GM21360 (cell line): ENCODE data around the gene FREY1.
"Not testable (repeated sequence)": the region's sequence is repeated elsewhere in the genome, so short reads cannot be mapped to it uniquely, and the experiment has no call there.

ENCODE experiments used
- ATAC-seq: cut with Tn5 transposase; IDR thresholded peaks from one replicate; pipeline ENCODE4 v1.9.1; 2021; ENCODE audit warnings: mild to moderate bottlenecking, moderate library complexity; ENCODE audit not compliant: unreplicated experiment

Gene FREY1

DNA sequence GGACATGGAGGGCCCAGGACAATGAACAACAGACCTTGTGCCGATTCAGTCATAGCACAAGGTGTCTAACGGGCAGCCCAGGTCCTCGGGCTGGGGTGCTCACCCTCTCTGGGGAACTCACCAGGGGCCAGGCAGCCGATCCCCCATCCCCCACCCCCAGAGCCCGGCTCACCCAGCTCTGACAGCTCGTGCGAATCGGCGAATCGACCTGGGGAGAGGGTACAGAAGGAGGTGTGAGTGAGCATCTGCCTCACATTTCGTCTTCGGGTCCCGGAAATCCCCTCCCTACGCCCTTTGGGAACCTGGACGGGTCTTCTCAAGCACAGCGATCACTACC lies 10.2 kb upstream of the FREY1 start:
- peak; percentile 0 for ATAC-seq

DNA sequence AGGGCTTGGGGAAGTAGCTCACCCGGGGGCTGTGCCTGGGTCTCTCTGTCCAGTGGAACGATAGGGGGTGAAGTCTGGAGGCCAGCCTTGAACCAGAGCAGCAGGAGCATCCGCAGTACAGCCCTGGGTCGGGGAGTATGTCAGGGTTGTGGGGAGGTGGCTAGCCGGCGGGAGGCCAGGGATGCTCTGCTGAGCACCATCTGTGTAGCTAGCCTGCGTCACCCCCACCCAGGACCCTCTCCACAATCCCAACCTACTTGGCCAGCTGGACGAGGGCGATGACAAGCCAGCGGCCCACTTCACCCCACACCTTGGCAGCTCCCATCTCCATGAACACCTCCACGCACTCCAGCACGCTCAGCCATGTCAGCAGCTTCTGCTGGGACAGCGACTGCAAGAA lies 8.4 kb upstream of the FREY1 start:
- ATAC-seq = no peak

DNA sequence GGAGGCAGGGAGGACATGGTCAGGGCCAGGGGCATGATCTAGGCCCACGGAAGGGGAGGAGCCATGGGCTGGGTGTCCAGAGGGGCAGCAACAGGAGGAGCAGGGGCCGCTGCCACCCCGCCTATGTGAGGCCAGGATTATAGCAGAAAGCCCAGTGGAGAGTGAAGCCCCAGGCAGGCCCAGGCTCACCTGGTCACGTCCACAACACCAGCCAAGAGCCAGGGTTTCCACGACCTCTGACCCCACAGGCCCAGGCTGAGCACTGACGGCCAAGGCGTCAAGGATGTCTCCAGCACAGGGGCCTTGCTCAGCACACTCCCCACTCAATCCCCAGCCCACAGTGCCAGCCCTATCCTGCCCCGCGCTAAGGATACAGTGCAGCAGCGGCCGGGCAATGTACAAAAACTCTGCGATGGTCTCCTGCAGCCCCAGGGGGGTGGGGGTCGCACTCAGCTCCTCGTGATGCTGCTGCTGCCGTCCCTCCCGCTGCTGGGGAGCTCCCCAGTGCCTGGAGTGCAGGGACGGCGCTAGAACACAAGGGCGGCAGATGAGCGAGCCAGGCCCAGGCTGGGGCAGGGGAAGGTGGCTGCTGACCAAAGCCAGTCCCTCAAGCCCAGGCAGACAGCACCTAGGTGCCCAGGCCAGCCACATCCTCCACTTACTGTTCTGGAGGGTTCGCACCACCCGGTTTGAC lies 7.0 kb upstream of the FREY1 start:
- no peak for ATAC-seq

DNA sequence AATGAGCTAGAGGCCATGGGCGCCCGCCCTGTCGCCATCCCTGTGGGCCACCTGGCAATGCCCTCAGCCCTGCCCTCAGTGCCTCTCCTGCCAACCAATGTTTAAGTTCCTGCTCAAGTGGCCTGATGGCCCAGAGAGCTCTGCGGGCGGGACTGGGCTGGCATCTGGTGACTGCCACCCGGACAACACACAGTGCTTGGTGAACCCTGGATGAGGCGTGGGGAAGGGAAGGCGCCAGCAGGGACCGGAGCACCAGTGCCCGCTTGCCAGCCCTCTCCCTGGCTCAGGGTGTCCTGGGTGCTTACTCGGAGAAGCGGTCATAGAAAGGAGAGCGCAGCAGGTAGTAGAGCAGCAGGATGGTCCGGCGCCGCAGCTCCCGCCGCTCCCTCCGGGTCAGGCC lies 6.4 kb upstream of the FREY1 start:
- no peak for ATAC-seq

DNA sequence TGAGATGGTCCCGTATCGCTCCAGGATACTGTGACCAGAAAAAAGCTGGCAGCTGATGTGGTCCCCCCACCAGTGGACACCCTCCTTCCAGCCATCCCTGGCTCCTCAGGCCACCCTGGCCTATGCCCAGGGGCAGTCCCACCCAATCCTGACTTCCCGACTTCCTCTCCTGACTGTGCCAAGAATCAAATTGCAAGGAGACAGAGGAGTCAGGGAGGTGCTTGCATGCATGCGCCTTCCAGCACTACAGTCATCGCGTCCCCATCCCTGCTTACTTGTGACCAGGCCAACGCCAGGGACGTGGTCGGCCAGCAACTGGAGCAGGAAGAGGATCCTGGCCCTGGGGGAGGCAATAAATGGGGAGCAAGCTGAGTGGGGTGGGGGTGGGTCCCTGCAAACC lies 3.6 kb upstream of the FREY1 start:
- ATAC-seq = no peak

DNA sequence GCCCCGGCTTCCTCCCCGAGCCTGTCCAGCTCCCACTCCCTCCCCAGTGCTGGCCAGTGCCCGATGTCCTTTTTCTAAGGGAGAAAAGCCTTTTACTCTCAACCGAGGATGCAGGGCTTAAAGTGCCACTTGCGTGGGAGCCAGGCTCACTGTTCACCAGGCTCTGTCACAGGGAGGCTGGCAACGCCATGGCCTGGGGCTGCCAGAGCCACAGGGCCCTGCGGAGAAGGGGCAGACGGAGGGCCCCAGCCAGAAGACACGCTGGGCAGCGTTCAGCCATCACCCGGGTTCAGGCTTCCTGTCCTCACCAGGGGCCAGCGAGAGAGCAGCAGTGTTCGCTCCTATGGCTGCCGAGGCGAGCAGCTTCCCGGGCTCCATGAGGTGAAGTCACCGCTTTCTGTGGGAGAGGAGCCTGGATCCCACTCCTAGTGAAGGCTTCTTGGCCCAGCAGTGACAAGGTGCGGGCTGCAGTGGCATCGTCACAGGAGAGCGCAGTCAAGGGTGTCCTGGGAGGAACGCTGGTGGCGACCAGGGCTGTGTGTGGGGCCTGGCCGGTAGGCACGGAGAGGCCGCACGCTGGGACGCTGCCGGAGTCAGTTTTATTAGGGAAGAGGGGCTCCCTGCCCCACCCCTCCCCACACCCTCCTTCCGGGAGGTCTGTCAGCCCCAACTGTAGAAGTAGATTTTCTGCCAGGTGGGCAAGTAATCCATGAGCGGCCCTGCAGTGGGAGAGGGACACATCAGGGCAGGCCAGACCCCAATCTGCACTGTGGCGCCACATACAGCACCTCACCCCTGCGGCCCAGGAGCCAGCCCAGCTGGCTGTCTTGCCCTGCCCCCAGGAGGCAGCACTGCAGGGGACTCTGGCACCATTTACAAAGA lies 2.8 kb upstream of the FREY1 start:
- no peak for ATAC-seq

DNA sequence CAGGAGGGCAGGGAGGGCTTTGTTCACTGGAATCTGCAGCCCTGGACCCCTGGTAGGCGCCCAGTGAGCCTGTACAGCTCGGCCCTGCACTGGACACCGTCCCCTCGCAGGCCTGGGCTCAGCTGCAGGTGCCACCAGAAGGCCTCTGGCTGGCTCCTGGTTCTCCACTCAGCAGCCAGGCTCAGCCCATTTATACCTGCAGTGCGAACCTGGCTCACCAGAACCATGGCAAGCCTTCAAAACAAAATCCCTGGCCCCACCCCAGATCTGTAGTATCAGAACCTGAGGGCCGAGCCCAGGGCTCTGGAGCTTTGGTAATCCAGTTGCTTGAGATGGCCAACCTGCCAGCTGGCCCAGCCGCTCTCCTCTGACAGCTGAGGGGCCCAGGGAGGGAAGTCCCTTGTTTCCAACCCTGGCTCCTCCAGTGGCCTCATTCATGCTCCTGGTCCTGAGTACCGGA lies 870 bp upstream of the FREY1 start:
- ATAC-seq = no peak

DNA sequence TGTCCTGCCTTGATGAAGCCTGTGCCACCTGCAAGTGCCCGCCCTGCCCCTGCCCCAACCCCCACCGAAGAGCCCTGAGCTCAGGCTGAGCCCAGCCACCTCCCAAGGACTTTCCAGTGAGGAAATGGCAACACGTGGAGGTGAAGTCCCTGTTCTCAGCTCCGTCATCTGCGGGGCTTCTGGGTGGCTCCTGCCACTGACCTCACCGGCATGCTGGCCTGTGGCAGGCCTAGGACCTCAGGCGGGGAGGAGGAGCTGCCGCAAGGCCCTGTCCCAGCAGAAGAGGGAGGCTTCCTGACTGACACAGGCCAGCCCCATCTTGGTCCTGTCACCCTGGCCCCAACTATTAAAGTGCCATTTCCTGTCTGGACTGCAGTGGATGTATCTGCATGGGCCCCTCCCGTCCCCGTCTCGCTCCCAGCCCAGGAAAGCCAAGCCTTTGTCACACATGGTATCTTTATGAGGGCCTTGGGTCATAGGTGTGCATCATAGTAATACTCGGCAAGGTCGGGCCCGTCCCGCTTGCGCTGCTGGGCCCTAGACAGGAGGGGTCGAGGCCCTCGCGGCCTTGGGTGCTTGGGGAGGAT lies 882 bp downstream of the FREY1 start:
- no peak for ATAC-seq

DNA sequence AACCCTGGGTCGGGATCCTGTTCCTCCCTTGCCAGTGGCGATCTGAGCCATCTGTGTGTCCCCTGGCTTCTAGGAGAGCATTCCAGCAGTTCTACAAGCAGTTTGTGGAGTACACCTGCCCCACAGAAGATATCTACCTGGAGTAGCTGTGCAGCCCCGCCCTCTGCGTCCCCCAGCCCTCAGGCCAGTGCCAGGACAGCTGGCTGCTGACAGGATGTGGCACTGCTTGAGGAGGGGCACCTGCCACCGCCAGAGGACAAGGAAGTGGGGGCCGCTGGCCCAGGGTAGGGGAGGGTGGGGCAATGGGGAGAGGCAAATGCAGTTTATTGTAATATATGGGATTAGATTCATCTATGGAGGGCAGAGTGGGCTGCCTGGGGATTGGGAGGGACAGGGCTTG lies 1.5 kb downstream of the FREY1 start:
- not testable (repeated sequence) for ATAC-seq

DNA sequence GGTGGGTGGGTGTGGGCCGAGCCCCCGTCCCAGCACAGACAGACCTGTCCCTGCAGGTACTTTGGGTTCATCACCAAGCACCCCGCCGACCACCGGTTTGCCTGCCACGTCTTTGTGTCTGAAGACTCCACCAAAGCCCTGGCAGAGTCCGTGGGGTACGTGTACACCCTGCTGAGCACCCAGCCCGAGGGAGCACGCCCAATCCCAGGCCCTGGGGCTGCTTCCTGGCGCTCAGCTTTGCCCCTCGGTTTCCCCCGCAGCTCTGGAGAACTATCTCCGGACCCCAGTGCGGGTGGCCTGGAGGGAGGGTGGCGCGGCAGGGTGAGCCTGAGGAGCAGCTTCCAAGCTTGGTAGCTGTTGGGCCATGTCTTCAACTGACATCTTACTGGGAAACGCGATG lies 2.0 kb downstream of the FREY1 start:
- no peak for ATAC-seq

DNA sequence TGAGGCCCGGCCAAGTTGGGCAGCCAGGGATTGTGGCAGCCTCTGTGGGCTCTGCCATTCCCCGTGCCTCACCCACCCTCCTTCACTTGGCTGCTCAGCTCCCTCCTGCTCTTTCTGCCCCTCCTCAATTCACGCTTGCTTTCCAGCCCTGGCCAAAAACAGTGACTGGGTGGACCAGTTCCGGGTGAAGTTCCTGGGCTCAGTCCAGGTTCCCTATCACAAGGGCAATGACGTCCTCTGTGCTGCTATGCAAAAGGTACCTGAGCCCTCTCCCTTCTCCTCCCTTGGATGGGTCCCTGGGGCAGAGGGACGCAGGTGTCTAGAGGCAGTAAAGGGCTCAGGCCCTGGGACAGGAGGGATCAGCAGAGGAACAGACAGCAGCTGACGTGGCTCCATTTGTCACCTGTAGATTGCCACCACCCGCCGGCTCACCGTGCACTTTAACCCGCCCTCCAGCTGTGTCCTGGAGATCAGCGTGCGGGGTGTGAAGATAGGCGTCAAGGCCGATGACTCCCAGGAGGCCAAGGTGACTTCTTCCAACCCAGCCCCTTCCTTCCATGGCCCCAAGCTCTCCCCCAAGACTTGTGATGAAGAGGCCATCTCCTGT lies 2.7 kb downstream of the FREY1 start:
- ATAC-seq = no peak

DNA sequence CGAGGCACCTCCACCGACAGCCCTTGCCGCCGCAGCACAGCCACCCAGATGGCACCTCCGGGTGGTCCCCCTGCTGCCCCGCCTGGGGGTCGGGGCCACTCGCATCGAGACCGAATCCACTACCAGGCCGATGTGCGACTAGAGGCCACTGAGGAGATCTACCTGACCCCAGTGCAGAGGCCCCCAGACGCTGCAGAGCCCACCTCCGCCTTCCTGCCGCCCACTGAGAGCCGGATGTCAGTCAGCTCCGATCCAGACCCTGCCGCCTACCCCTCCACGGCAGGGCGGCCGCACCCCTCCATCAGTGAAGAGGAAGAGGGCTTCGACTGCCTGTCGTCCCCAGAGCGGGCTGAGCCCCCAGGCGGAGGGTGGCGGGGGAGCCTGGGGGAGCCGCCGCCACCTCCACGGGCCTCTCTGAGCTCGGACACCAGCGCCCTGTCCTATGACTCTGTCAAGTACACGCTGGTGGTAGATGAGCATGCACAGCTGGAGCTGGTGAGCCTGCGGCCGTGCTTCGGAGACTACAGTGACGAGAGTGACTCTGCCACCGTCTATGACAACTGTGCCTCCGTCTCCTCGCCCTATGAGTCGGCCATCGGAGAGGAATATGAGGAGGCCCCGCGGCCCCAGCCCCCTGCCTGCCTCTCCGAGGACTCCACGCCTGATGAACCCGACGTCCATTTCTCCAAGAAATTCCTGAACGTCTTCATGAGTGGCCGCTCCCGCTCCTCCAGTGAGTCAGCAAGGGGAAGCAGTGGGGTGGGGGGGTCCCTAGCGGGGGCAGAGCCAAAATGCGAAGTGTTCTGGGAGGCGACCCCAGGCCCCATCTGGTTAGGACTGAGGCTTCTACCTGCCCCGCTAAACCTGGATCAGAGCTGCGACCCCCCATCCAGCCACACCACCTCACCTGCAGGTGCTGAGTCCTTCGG lies 4.4 kb downstream of the FREY1 start:
- no peak for ATAC-seq

DNA sequence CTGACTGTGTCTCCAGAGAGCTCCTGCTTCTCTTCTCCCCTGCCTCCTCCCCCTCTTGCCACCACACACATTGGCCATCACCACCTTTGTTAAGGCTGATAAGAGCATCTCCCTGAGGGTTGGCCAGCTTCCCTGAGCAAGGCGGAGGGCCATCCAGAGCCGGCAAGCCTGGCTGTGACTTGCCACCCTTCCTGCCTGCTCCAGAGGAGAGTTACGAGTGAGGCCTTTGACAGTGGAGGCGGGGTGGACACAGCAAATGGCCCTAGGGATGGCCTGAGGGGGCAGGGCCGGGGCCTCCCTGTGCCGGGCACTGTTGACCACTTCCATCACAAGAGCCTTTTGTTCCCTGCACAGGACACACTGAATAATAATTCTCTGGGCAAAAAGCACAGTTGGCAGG lies 5.4 kb downstream of the FREY1 start:
- no peak for ATAC-seq

DNA sequence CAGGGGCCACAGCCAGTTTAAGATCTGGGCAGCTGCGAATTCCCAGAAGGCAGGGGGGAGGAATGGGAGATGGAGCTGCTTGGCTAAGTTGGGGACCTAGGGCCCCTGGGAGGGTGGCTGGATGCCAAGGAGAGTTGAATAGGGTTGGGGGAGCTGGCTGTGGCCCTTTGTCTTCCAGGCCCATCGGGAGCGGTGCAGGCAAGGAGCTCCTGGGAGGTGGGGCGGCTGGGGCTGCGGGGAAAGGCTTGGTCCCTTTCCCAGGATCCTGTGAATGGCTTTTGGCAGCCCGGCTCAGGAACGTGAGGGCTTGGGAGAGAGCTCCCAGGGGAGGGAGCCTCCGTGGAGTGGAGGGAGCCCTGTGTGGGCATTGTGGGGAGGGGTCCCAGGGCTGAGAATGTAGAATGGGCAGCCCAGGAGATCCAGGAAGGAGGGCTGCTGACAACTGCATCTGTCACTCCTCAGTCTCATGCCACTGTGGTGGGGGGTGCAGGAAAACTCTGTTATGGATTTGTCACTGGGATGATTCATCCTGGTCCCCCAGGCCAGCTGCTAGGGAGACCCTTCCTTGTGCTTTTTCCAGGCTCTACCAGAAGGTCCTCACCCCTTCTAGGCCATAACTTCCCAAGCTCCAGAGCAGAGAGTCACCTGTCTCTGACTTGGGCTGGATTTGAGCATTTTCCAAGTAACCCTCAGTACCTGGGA lies 6.0 kb downstream of the FREY1 start:
- no peak for ATAC-seq

DNA sequence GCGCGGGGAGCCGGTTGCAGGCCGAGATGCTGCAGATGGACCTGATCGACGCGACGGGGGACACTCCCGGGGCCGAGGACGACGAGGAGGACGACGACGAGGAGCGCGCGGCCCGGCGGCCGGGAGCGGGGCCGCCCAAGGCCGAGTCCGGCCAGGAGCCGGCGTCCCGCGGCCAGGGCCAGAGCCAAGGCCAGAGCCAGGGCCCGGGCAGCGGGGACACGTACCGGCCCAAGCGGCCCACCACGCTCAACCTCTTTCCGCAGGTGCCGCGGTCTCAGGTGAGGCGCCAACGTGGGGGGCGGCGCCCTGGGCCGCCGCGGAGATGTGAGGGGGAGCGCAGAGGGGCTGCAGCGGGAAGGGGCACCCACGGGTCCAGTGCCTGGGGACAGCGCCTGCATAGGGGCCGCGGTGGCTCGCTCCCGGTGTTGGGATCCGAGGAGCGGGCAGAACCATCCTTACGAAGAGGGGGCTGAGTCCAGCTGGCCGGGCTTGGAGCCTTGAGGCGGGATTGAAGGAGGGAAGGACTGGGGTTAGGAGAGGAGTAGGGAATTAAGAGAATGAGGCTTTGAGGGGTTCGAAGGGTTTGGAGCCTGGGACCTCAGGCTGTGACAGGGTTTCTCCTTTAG lies 6.8 kb downstream of the FREY1 start:
- ATAC-seq = not testable (repeated sequence)

DNA sequence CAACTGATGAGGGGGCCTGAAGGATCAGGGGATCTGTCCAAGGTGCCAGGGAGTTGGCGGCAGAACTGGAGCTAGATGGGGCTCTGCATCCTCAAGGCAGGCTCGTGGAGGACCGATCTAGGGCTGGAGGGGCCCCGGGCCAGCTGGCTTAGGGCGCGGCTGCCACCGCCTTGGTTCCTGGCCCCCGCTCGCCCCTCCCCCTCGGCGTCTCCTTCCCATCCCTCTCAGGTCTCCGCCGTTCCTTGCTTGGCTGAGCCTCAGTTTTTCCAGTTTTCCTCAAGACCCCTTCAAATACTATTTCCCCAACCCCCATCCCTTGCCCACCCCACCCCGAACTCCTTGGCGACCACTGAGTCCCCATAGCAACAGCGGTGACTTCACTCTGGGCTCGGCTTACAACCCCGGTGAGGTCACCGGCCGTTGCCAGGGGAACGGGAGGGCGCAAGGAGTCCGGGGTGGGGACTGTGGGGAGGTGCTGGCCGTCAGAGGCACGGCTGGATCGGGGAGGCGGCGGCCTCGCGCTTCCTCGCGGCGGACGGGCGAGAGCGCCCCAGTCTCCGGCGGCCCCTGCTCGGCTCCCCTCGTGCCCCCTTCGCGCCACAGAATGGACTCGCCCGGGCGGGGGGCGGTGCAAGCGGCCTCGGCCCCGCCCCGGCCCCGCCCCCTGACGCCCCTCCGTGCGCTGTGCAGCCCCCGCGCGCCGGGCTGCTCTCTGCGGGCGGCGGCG lies 7.5 kb downstream of the FREY1 start:
- ATAC-seq = peak; percentile 56

DNA sequence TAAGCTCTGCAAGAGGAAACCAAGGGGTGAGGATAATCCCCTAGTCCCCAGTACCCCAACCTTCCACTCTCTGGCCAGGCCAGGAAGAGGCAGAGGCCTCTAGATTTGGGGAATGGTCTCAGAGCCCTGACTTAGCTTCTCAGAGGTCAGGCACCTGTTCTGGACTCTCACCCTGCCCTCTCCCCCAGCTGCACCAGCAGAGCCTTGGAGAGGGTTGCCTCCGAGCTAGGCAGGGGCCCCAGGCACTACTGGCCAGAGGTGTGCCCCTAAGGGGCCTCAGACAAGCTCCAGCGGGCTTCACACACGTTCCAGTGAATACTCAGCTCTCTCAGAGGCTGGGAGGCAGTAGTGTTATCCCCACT lies 8.0 kb downstream of the FREY1 start:
- no peak for ATAC-seq

DNA sequence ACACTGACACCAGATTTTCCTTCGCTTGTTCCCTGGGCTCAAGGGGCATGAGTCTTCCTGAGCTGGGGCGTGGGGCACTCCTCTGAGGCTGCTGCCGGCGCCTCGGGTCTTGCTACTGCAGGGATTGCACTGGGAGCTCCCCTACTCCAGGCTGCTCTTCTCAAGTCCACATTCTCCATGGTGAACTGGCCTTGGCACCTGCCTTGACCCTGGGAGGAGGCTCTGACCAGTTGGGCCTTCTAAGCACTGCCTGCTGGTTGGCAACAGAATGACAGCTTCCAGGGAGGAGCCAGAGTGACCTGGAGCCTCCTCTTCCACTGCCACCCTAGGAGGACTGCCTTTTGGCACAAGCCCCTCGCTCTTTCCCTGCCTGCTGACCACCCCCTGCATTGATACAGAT lies 9.5 kb downstream of the FREY1 start:
- ATAC-seq = no peak

DNA sequence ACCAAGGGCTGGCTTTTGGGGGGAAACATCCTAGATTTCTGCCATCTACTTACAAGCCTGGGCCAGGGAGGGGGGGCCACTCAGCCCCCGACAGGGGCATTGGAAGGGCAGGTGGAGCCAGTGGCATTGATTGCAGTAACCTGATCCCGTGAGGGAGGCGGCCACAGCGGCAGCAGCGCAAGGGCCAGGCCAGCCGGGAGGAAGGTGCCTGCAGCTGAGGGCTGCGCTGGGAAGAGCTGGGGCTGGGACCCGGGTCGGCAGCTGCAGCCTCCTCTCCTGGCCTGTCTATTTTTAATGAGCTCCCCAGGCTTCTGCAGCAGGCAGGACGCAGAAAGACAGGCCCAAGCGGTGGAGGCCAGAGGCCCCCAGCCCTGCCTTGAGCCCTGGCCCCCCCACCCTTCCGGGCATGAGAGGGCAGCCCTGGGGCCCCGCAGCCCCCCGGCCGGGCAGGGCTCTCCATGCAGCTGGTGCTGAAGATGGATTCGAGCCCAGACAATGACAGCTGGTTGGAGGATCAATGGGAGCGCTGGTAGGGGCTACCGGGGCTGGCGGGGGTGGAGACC lies 10.6 kb downstream of the FREY1 start:
- no peak for ATAC-seq
